HUDEP-2 (cell line): ENCODE measurements around the gene CBX4.

ENCODE experiments used
- DNase-seq, 76 experiments: peaks; one replicate each; lab custom pipeline; 2025; ENCODE audit not compliant: unreplicated experiment in 76 of 76; lab: John Stamatoyannopoulos, UW

The CBX4 gene

GRCh38 chr17:79842656-79843473 lies 3.6 kb upstream of the CBX4 start:
- DNase-seq: peak in 20 of 76 experiments; percentile 5 to 61 (median 31)

GRCh38 chr17:79842136-79842655 lies 3.0 kb upstream of the CBX4 start:
- DNase-seq: peak in 2 of 76 experiments; percentile 44 to 60

GRCh38 chr17:79841369-79842135 lies 2.3 kb upstream of the CBX4 start:
- DNase-seq: peak in 1 of 76 experiments; percentile 10

GRCh38 chr17:79840989-79841286 lies 1.7 kb upstream of the CBX4 start:
- DNase-seq: peak in 6 of 76 experiments; percentile 16 to 54 (median 37)

GRCh38 chr17:79840269-79840988 lies 1.2 kb upstream of the CBX4 start:
- peak in 62 of 76 experiments; percentile 16 to 73 (median 55) for DNase-seq

DNA sequence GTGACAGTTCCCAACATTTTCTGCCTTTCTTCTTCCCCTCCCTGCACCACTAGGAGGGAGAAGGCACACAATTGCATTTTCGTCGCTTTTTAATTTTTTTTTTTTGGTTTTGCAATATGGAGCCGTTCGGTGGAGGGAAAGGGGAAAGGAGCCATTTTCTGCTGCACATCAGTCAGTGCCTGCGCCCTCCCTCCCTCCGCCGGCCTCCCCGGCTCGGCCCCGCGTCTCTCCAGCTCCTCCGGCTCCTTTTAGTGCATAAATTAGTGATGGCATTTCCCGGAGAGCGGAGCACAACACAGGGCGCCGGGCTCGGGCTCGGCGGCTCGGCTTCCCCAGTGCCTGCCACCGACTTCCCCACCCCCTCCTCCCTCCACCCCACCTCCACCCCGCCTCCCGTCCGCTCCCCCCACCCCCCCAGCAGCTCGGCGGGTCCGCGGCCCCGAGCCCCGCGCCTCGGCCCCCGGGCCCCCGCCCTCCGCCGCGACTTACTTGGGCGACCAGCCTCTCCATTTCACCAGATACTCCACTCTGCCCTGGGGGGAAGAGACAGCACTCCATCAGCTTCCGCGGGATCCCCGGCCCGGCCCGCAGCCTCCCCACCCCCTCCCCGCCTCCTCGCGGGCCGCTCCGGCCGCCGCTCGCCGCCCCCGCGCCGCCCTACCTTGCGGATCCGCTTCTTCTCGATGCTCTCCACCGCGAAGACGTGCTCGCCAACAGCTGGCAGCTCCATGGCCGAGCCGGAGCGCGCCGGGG lies 542 bp downstream of the CBX4 start:
- peak in 29 of 76 experiments; percentile 16 to 65 (median 45) for DNase-seq

DNA sequence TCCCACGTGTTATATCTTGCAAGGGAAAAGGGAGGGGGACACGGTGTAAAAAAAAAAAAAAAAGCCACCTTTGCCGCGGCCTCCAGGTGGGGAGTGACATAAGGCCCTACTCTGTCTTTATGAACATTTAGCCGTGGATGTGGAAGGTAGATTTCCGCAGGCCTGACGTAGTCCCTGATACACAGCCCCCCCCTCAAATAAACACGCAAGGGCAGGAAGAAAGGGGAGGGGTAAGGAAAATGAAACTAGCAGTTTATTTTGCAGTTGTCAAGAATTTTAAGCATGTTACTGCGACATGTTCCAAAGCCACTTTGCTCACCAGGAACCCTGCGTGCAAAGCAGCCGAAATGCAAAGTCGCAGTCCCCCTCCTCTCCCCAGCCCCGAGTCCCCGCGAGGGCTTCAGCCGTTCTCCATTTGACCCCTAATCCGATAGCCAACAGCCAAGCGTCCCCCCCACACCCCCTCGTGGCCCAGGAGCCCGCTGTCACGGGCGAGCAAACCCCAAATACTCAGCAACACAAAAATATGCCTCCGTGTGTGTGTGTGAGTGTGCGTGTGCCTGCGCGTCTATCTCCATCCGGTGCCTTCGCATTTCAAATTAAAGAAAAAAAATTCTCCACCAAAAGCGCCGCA lies 1.2 kb downstream of the CBX4 start:
- DNase-seq: peak in 5 of 76 experiments; percentile 15 to 51 (median 44)

- peak in 49 of 76 experiments; percentile 7 to 62 (median 37) for DNase-seq
Observed at GRCh38 chr17:79836972-79837887, 2.0 kb downstream of the CBX4 start.

- no peak for DNase-seq
Observed at GRCh38 chr17:79836510-79836971, 2.7 kb downstream of the CBX4 start.

GRCh38 chr17:79835953-79836509 lies 3.2 kb downstream of the CBX4 start:
- DNase-seq: peak in 6 of 76 experiments; percentile 9 to 28 (median 16)

- DNase-seq: no peak
Observed at GRCh38 chr17:79835470-79835899, 3.8 kb downstream of the CBX4 start.

DNA sequence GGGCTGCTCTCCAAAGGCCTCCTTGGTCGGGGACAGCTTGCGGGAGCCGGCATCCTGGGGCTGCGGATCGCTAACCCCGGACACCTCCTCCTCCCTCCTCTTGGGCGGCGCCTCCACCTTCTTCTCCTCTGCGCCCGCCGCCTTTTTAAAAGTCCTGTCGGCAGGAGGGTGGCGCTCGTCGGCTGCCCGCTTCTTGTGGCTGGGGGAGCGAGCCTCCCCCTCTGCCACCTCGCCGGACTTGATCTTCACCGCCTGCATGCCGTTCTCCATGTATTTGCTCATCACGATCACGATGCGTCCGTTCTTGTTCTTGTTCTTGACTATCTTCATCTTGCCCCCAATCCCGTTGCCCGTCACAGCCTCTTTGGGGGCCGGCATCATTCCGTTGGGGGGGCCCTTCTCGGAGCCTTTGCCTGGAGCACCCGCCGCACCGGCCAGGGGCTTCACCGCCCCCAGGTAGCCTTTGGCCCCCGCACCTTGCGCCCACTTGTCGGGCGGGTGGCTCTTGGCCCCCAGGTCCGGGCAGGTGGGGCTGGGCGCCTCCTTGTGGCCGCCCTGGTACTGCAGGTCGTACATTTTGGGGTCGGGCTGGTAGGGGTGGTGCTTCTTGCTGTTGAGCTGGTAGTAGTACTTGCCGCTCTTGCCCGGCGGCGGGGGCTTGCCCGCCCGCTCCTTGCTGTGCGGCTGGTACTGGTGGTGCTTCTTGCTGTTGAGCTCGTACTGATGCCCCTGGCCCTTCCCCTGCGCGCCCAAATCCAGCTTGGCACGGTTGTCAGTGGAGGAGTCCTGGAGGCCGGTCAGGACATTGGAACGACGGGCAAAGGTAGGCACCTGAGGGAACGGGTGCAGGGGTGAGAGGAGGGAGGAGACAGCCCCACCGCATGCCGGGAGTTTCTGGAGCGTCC lies 4.4 kb downstream of the CBX4 start:
- peak in 40 of 76 experiments; percentile 5 to 64 (median 34) for DNase-seq

DNA sequence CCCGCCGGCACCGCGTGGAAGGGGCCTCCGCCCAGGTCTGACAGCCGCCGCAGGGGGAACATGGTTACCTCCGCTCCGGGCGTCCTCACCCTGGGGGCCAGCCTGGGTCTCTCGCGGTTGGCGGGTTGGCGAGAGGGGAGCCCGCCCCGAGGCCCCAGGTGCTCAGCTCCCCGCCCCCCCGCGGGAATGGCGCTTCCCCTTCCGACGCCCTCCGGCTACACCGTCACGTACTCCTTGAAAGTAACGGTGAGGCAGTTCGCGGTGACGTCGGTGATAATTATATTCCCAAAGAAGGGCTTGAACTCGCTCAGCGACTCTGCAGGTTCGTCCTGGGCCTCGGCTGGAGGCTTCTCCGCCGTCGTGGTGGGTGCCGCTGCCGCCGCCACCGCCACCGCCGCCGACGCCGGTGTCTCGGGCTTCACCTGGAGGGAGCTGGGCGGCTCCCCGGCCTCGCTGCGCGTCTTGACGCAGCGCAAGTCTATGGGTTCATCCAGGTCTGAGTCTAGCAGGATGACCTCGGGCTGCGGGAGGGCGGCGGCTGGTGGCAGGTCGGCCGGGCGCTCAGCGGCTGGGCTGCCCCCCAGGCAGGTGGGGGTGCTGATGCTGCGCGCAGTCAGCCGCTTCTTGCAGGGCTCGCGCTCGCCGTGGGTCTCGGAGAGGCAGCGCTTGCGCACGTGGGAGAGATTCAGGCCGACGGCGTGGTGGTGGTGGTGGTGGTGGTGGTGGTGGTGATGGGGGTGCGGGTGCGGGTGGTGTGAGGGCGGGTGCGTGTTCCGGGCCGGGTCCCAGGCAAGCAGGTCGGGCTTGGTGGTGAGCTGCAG lies 5.3 kb downstream of the CBX4 start:
- DNase-seq: no peak

GRCh38 chr17:79833110-79833450 lies 6.2 kb downstream of the CBX4 start:
- DNase-seq: no peak

GRCh38 chr17:79832218-79833109 lies 6.8 kb downstream of the CBX4 start:
- DNase-seq: peak in 13 of 76 experiments; percentile 14 to 53 (median 23)
